ENCODE measurements around the gene OR10P1.
A peak's percentile ranks its signal among the peaks of the same experiment; 100 is the strongest.

The OR10P1 gene

GRCh38 chr12:55619354-55620138 lies 17.1 kb upstream of the OR10P1 start:
- TF ChIP-seq CTCF (IDR thresholded peaks at IDR 0.05; ENCODE audit: unreplicated experiment in 3 of 3) = peak; percentile 80 to 94 (median 88)

GRCh38 chr12:55624056-55624455 lies 12.6 kb upstream of the OR10P1 start:
- no peak overlapping the region for H3K4me3 Mint-ChIP-seq
- no peaks in the 10 kb centered on the region for H3K36me3 Mint-ChIP-seq (ENCODE audit: low read depth)
- no peak for TF ChIP-seq CTCF (IDR thresholded peaks at IDR 0.05; ENCODE audit: unreplicated experiment in 3 of 3)
- H3K27me3 Mint-ChIP-seq (ENCODE audit: low read depth) = no peaks in the 10 kb centered on the region
- H3K4me1 Mint-ChIP-seq = no peaks in the 10 kb centered on the region
- no peak overlapping the region for H3K27ac Mint-ChIP-seq
- H3K9me3 Mint-ChIP-seq = no peaks in the 10 kb centered on the region

More at GRCh38 chr12:55619354-55620138, 17.1 kb upstream of the OR10P1 start:
- no peak overlapping the region for H3K27ac Mint-ChIP-seq
- H3K27me3 Mint-ChIP-seq (ENCODE audit: low read depth) = peaks cover 7% of the 10 kb centered on the region
- H3K36me3 Mint-ChIP-seq (ENCODE audit: low read depth) = no peaks in the 10 kb centered on the region
- no peak overlapping the region for H3K4me3 Mint-ChIP-seq
- no peaks in the 10 kb centered on the region for H3K4me1 Mint-ChIP-seq
- peaks cover 27% of the 10 kb centered on the region for H3K9me3 Mint-ChIP-seq

GRCh38 chr12:55626154-55626553 lies 10.5 kb upstream of the OR10P1 start:
- Mint-ChIP-seq H3K36me3 (ENCODE audit: low read depth) (no peaks in the 10 kb centered on the region), H3K4me1 (no peaks in the 10 kb centered on the region)

GRCh38 chr12:55629058-55629841 lies 7.4 kb upstream of the OR10P1 start:
- Mint-ChIP-seq H3K9me3 (no peaks in the 10 kb centered on the region), H3K27ac (no peak overlapping the region), H3K4me1 (no peaks in the 10 kb centered on the region), H3K36me3 (ENCODE audit: low read depth) (no peaks in the 10 kb centered on the region), H3K4me3 (no peak overlapping the region), H3K27me3 (ENCODE audit: low read depth) (peaks cover 5% of the 10 kb centered on the region)
- no peak for TF ChIP-seq CTCF (IDR thresholded peaks at IDR 0.05; ENCODE audit: unreplicated experiment in 3 of 3)

More at GRCh38 chr12:55626154-55626553, 10.5 kb upstream of the OR10P1 start:
- no peak overlapping the region for H3K27ac Mint-ChIP-seq
- no peak for TF ChIP-seq CTCF (IDR thresholded peaks at IDR 0.05; ENCODE audit: unreplicated experiment in 3 of 3)
- no peaks in the 10 kb centered on the region for H3K9me3 Mint-ChIP-seq
- peaks cover 5% of the 10 kb centered on the region for H3K27me3 Mint-ChIP-seq (ENCODE audit: low read depth)
- H3K4me3 Mint-ChIP-seq = no peak overlapping the region

- peaks cover 5% of the 10 kb centered on the region for H3K27me3 Mint-ChIP-seq (ENCODE audit: low read depth)
- H3K4me1 Mint-ChIP-seq = no peaks in the 10 kb centered on the region
- no peak overlapping the region for H3K4me3 Mint-ChIP-seq
- no peaks in the 10 kb centered on the region for H3K36me3 Mint-ChIP-seq (ENCODE audit: low read depth)
- no peaks in the 10 kb centered on the region for H3K9me3 Mint-ChIP-seq
- no peak for TF ChIP-seq CTCF (IDR thresholded peaks at IDR 0.05; ENCODE audit: unreplicated experiment in 3 of 3)
- H3K27ac Mint-ChIP-seq = no peak overlapping the region
These were observed 5.6 kb upstream of the OR10P1 start for GRCh38 chr12:55631056-55631455.

All from nephron (organoid).